ENCODE measurements around the gene PPP2R5E. TPM values are rescaled to one million over a fixed set of nuclear protein-coding genes. Genes with fewer than 3 reads are reported as not detected.

Gene PPP2R5E
- total RNA-seq, 6 experiments from 2014 or later, result 12.5 to 34.8 (median 18.2) TPM

DNA sequence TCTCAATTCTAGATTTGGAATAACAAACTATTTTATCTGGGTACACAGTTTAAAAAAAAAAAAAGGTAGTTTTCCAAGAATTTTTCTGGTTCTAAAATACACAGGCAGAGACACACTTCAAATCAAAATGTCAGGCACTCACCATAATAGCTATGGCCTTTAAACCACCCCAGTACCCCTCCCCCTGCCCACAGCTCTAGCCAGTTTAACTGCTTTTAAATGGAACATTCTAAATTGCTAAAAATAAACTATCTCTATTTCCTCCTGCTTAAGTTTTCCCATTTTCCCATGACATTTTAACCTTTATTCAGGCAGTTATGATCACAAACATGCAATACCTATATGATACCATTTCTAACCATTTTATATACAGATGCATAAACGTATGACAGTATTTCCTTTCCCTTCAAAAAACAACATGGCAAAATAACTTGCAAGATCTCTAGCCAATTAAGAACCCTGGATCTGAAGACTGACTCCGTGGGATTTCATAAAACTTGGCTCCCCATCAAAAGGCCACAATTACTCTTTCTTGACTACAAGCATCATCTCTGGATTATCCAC is 46.3 kb downstream of the PPP2R5E start:
- Histone ChIP-seq H3K4me1 (peaks cover 0 to 12% (median 2%) of the 10 kb centered on the region in 4 donors), H3K27me3 (no peaks in the 10 kb centered on the region), H3K27ac (no peak overlapping the region), H3K9me3 (no peaks in the 10 kb centered on the region), H3K36me3 (no peaks in the 10 kb centered on the region), H3K4me3 (no peak overlapping the region)
- intact Hi-C loops (cut with DNase I), result no loop called here
- TF ChIP-seq, protein P1, sequence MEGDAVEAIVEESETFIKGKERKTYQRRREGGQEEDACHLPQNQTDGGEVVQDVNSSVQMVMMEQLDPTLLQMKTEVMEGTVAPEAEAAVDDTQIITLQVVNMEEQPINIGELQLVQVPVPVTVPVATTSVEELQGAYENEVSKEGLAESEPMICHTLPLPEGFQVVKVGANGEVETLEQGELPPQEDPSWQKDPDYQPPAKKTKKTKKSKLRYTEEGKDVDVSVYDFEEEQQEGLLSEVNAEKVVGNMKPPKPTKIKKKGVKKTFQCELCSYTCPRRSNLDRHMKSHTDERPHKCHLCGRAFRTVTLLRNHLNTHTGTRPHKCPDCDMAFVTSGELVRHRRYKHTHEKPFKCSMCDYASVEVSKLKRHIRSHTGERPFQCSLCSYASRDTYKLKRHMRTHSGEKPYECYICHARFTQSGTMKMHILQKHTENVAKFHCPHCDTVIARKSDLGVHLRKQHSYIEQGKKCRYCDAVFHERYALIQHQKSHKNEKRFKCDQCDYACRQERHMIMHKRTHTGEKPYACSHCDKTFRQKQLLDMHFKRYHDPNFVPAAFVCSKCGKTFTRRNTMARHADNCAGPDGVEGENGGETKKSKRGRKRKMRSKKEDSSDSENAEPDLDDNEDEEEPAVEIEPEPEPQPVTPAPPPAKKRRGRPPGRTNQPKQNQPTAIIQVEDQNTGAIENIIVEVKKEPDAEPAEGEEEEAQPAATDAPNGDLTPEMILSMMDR (IDR thresholded peaks at IDR 0.05), result no peak
- TF ChIP-seq POLR2A (IDR thresholded peaks at IDR 0.05), result no peak
- ATAC-seq (no peak), DNase-seq (no peak)
- 69% methylated on average over 2 of the region's 2 CpGs for WGBS (ENCODE audit: insufficient coverage, low coverage, low lambda C conversion rate, missing lambda C conversion rate)

DNA sequence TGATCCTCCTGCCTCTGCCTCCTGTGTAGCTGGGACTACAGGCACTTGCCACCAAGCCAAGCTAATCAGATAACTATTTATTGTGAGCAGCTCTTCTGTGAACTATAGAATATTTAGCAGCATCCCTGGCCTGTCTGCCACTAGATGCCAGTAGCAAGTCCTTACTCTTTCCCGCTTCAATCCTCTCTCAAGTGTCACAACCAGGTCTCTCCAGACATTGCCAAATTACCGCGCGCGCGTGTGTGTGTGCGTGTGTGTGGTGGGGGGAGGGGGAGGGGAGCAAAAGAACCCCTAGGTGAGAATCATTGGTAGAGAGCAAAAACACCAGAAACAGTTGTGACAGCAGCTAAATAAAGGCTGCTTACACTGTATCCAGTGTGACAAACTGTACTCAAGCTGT is 49.9 kb downstream of the PPP2R5E start:
- Histone ChIP-seq H3K27me3 (no peaks in the 10 kb centered on the region), H3K36me3 (no peaks in the 10 kb centered on the region), H3K9me3 (no peaks in the 10 kb centered on the region), H3K4me1 (peaks cover 0 to 2% (median 0%) of the 10 kb centered on the region in 4 donors), H3K4me3 (no peak overlapping the region), H3K27ac (no peak overlapping the region)
- whole genome bisulfite sequencing (ENCODE audit: insufficient coverage, low coverage, low lambda C conversion rate, missing lambda C conversion rate), result 87% methylated on average over 7 of the region's 7 CpGs
- intact Hi-C loops (cut with DNase I), result no loop called here
- TF ChIP-seq, protein P1 (IDR thresholded peaks at IDR 0.05), result no peak
- no peak for TF ChIP-seq POLR2A (IDR thresholded peaks at IDR 0.05)
- peak in 2 of 4 donors; percentile 20 to 40 for ATAC-seq
- DNase-seq, result no peak

- Histone ChIP-seq H3K4me1 (peaks cover 0 to 2% (median 0%) of the 10 kb centered on the region in 4 donors), H3K27ac (no peak overlapping the region), H3K4me3 (no peak overlapping the region), H3K9me3 (no peaks in the 10 kb centered on the region), H3K36me3 (no peaks in the 10 kb centered on the region), H3K27me3 (no peaks in the 10 kb centered on the region)
- TF ChIP-seq, protein P1 (IDR thresholded peaks at IDR 0.05), result no peak
- no peak for TF ChIP-seq POLR2A (IDR thresholded peaks at IDR 0.05)
- ATAC-seq (peak in 1 of 4 donors; percentile 26), DNase-seq (no peak)
- intact Hi-C loops (cut with DNase I), result no loop called here
Observed at GRCh38 chr14:63492391-63492790, 50.8 kb downstream of the PPP2R5E start.

DNA sequence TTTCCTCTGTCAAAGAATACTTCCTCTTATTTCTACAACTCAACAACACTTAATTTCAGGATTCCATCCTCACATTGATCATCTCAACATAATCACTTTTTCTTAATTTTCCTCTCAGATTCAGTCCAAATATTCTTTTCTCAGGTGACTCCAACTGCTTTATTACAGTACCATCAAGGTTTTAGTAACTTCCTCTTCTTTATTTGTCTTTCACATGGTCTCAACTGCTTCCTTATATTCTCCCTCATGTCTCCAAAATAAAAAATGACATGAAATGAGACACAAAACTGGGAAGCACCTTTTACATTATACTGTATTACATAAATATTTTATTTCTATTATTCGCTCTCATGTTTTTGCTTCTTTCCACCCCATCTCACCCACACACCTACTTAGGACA is 55.5 kb downstream of the PPP2R5E start:
- Histone ChIP-seq H3K4me1 (peaks cover 0 to 6% (median 3%) of the 10 kb centered on the region in 4 donors), H3K4me3 (no peak overlapping the region), H3K27me3 (no peaks in the 10 kb centered on the region), H3K9me3 (no peaks in the 10 kb centered on the region), H3K27ac (no peak overlapping the region), H3K36me3 (no peaks in the 10 kb centered on the region)
- intact Hi-C loops (cut with DNase I), result no loop called here
- 94% methylated on average over 1 of the region's 1 CpG for WGBS (ENCODE audit: insufficient coverage, low coverage, low lambda C conversion rate, missing lambda C conversion rate)
- no peak for DNase-seq
- no peak for ATAC-seq
- TF ChIP-seq, protein P1 (IDR thresholded peaks at IDR 0.05), result no peak
- TF ChIP-seq POLR2A (IDR thresholded peaks at IDR 0.05), result no peak

- Histone ChIP-seq H3K9me3 (no peaks in the 10 kb centered on the region), H3K4me3 (no peak overlapping the region), H3K27ac (no peak overlapping the region), H3K36me3 (no peaks in the 10 kb centered on the region), H3K4me1 (peaks cover 0 to 8% (median 4%) of the 10 kb centered on the region in 4 donors), H3K27me3 (no peaks in the 10 kb centered on the region)
- no peak for TF ChIP-seq POLR2A (IDR thresholded peaks at IDR 0.05)
- TF ChIP-seq, protein P1 (IDR thresholded peaks at IDR 0.05), result no peak
- DNase-seq (no peak), ATAC-seq (no peak)
- intact Hi-C loops (cut with DNase I), result no loop called here
Observed at GRCh38 chr14:63486738-63487137, 56.4 kb downstream of the PPP2R5E start.

All from right lobe of liver (tissue), 6 donors.